Measurements from ENCODE around the gene KRTAP9-8.
"Not testable (repeated sequence)": the region's sequence is repeated elsewhere in the genome, so short reads cannot be mapped to it uniquely, and the experiment has no call there.

KRTAP9-8 gene, protein sequence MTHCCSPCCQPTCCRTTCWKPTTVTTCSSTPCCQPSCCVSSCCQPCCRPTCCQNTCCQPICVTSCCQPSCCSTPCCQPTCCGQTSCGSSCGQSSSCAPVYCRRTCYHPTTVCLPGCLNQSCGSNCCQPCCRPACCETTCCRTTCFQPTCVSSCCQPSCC

DNA sequence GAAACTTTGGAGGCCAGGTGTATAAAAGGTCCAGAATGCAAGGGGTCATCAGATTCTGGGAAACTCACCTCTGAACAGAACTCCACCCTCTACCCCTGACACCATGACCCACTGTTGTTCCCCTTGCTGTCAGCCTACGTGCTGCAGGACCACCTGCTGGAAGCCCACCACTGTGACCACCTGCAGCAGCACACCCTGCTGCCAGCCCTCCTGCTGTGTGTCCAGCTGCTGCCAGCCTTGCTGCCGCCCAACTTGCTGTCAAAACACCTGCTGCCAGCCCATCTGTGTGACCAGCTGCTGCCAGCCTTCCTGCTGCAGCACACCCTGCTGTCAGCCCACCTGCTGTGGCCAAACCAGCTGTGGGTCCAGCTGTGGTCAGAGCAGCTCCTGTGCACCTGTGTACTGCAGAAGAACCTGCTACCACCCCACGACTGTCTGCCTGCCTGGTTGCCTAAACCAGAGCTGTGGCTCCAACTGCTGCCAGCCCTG, at the start of gene KRTAP9-8:
Gene KRTAP9-8 (plus strand): TSS at position 51 of the 489 bp plus-strand sequence. CDS start 53 bp downstream, at position 104.
- DNase-seq (ENCODE audit: low read depth) = not testable (repeated sequence)

DNA sequence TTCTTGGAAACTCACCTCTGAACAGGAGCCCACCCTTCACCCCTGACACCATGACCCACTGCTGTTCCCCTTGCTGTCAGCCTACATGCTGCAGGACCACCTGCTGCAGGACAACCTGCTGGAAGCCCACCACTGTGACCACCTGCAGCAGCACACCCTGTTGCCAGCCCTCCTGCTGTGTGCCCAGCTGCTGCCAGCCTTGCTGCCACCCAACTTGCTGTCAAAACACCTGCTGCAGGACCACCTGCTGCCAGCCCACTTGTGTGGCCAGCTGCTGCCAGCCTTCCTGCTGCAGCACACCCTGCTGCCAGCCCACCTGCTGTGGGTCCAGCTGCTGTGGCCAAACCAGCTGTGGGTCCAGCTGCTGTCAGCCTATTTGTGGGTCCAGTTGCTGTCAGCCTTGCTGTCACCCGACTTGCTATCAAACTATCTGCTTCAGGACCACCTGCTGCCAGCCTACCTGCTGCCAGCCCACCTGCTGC, 47.9 kb upstream of the KRTAP9-8 start, which contains the start of gene KRTAP9-1:
Gene KRTAP9-1 (plus strand): TSS at position 51 of the 482 bp plus-strand sequence. CDS start 0 bp downstream, at position 51.
- not testable (repeated sequence) for DNase-seq (ENCODE audit: low read depth)

DNA sequence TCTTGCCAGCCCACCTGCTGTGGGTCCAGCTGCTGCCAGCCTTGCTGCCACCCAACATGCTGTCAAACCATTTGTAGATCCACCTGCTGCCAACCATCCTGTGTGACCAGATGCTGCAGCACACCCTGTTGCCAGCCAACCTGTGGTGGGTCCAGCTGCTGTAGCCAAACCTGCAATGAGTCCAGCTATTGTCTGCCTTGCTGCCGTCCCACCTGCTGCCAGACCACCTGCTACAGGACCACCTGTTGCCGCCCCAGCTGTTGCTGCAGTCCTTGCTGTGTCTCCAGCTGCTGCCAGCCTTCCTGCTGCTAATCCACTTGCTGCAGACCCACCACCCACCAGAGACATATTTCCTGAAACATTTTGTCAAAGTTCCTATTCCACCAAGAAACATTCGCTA, 47.5 kb upstream of the KRTAP9-8 start:
- DNase-seq (ENCODE audit: low read depth) = no peak

DNA sequence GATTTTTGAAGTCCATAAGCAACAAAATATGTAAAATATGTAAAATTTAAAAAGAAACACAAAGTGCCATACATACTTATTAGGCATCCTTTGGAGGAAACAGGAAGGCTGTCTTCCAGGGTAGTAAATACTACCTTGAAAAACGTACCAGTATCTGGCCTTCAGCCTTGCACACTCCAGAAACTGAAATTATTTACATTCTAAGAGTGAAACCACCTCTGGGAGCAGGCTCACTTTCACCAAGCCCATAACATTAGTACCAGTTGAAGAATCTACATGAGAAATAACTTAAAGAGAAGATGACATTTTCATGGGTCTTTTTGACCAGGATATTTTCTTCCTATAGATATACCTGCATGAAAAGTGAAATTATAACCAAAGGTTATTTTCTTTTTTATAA, 41.7 kb upstream of the KRTAP9-8 start:
- DNase-seq (ENCODE audit: low read depth) = no peak

DNA sequence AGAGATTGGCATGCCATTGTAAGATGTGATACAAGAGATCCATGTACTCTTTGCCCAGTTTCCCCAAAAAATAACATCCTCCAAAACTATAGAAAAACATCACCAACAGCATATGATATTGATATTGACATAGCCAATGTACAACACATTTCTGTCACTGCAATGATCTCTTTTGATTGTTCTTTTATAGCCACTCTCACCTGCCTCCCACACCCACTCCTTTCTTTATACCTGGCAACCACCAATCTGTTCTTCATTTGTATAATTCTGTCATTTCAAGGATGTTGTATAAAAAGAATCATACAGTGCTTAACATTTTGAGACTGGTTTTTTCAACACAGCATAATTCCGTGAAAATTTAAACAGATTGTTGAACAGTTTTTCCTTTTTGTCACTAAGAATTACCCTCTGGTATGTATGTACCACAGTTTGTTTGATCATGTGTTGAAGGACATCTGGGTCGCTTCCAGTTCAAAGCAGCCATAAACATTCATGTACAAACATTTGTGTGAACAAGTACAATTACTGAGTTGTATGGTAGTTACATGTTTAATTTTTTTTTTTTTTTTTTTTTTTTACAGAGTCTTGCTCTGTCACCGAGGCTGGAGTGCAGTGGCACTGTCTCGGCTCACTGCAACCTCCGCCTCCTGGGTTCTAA, 38.2 kb upstream of the KRTAP9-8 start:
- DNase-seq (ENCODE audit: low read depth) = no peak

DNA sequence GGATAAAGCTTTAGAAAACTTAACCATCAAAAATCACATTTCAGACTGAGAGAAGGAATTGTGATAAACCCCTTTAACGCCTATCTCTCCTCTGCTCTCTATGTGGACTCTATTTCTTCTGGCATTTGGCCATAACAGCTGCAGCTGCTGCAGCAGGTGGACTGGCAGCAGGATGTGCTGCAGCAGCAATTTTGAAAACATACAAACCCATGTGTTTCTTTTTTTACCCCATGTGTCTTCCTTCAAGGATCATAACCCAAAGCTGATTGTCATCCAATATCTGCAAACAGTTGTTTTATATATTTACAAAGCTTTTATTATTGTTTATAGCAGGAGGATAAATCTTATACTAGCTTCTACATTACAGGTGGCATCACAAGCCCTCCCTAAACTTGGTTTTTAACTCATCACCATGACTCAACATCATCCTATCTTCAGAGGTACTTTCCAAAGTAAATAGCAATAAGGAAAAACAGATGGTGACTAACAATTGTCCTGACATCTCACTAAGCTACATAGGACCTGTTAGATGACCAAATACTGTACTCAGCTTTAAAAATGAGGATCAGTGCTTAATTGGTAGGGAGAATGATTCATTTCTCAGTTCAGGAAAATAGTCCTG, 25.8 kb upstream of the KRTAP9-8 start:
- no peak for DNase-seq (ENCODE audit: low read depth)

DNA sequence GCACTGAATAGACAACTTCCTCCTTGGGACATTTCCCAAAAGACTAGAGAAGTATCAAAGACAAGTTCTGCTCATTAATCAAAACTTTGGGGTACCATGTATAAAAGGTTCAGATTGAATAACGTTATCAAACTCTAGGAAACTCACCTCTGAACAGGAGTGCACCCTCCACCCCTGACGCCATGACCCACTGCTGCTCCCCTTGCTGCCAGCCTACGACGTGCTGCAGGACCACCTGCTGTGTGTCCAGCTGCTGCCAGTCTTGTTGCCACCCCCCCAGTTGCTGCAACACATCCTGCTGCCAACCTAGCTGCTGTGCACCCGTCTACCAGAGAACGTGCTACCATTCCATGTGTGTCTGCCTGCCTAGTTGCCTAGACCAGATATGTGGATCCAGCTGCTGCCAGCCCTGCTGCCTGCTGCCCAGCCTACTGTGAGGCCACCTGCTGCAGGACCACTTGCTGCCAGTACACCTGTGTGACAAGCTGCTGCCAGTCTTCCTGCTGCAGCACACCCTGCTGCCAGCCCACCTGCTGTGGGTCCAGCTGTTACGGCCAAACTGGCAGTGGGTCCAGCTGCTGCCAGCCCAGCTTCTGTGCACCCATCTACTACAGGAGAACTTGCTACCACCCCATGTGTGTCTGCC, 25.2 kb upstream of the KRTAP9-8 start:
- no peak for DNase-seq (ENCODE audit: low read depth)

DNA sequence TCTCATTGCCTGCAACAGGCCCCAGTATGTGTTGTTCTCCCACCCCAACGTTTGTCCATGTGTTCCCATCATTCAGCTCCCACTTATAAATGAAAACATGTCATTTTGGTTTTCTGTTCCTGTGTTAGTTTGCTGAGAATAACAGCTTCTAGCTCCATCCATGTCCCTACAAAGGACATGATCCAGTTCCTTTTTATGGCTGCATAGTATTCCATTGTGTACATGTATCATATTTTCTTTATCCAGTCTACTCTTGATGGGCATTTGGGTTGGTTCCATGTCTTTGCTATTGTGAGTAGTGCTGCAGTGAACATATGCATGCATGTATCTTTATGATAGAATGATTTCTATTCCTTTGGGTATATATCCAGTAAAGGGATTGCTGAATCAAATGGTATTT, 22.1 kb upstream of the KRTAP9-8 start:
- DNase-seq (ENCODE audit: low read depth) = no peak

DNA sequence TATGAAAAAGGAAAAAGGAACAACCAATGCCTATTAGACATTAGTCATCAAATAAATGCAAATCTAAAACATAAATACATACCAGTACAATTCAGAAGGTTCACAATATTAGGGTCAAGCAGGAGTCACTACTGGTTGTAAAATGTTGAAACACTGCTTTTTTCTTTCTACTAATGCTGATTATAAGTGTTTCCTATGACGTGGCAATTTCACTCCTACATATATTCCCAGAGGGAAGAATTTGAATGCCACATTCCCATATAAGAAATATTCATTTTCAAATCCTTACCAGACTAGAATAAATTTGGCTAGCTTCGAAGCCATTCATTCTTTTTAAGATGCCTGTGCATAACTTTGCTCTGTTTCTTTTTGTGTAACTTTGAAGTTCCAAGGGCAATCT, 14.0 kb upstream of the KRTAP9-8 start:
- no peak for DNase-seq (ENCODE audit: low read depth)

DNA sequence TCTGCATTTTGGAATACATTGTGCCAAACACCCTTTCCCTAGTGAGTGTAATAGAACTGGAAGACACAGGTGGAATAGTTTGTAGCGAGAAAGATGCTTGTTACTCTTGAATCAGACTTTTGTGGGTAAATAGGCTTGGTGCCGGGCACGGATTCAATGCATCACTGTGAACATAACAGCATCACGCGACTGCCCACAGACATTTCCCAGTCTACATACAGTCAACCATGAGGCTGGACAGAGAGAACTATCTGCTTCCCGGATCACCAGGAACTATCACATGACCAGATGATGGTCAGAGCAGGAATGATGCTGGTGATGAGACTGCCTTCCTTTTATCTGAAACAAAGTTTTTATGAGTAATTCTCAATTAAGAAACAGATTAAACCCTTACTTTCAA, 11.7 kb upstream of the KRTAP9-8 start:
- no peak for DNase-seq (ENCODE audit: low read depth)

DNA sequence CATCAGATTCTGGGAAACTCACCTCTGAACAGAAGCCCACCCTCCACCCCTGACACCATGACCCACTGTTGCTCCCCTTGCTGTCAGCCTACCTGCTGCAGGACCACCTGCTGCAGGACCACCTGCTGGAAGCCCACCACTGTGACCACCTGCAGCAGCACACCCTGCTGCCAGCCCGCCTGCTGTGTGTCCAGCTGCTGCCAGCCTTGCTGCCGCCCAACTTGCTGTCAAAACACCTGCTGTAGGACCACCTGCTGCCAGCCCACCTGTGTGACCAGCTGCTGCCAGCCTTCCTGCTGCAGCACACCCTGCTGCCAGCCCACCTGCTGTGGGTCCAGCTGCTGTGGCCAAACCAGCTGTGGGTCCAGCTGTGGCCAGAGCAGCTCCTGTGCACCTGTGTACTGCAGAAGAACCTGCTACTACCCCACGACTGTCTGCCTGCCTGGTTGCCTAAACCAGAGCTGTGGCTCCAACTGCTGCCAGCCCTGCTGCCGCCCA, 11.2 kb upstream of the KRTAP9-8 start, which contains the start of gene KRTAP9-2:
Gene KRTAP9-2 (plus strand): TSS at position 51 of the 498 bp plus-strand sequence. CDS start 7 bp downstream, at position 58.
- DNase-seq (ENCODE audit: low read depth) = not testable (repeated sequence)

DNA sequence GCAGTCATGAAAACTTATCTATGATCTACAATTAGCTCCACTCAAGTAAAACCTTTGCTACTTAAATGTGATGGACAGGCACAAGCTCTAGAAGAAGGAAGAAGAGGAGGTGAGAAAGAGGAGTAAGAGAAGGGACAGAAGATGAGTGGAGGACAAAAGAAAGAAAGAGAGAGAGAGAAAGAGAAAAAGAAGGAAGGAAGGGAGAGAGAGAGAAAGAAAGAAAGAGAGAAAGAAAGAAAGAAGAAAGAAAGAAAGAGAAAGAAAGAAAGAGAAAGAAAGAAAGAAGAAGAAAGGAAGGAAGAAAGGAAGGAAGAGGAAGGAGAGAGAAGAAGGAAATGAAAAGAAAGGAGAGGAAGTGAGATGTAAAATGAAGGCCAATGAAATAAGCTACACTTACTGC, 7.7 kb upstream of the KRTAP9-8 start:
- no peak for DNase-seq (ENCODE audit: low read depth)

DNA sequence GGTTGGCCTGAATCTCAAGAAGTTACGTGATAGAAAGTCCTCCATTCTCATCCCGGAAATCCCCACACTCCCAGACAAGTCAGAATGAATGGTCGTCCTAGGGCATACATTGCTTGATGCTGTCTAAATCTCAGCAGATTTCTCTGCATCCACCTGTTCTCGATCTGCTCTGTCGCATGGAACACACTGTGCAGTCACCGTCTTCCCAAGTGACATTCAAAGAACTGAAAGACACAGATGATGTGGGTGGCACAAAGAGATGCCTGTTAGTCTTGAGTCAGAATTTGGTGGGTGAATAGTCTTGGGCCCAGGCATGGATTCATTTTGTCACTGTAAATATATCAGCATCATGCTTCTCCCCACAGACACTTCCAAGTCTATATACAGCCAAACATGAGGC, 6.1 kb upstream of the KRTAP9-8 start:
- DNase-seq (ENCODE audit: low read depth) = no peak

DNA sequence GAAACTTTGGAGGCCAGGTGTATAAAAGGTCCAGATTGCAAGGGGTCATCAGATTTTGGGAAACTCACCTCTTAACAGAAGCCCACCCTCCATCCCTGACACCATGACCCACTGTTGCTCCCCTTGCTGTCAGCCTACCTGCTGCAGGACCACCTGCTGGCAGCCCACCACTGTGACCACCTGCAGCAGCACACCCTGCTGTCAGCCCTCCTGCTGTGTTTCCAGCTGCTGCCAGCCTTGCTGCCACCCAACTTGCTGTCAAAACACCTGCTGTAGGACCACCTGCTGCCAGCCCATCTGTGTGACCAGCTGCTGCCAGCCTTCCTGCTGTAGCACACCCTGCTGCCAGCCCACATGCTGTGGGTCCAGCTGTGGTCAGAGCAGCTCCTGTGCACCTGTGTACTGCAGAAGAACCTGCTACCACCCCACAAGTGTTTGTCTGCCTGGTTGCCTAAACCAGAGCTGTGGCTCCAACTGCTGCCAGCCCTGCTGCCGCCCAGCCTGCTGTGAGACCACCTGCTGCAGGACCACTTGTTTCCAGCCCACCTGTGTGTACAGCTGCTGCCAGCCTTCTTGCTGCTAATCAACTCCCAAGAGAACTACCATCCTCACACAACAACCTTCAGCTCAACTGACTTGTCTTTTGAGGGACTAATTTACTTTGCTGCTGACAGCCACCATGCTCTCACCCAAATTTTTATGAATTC, 5.2 kb upstream of the KRTAP9-8 start, which contains the start of gene KRTAP9-3:
Gene KRTAP9-3 (plus strand): TSS at position 51 of the 707 bp plus-strand sequence. CDS start 53 bp downstream, at position 104.
- DNase-seq (ENCODE audit: low read depth) = not testable (repeated sequence)

DNA sequence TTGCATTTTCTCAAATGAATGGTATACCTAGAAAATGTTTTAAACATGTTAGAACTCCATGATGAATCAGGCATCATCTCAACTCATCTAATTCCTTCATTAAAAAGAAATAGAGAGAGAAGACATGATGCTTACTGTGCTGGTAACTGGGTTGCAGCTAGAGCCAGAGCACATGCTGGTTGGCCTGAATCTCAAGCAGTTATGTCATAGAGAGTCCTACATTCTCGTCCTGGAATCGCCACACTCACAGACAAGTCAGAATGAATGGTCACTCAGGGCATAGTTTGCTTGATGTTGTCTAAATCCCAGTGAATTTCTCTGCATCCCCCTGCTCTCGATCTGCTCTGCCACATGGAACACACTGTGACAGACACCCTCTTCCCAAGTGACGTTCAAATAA, 683 bp upstream of the KRTAP9-8 start:
- DNase-seq (ENCODE audit: low read depth) = not testable (repeated sequence)

DNA sequence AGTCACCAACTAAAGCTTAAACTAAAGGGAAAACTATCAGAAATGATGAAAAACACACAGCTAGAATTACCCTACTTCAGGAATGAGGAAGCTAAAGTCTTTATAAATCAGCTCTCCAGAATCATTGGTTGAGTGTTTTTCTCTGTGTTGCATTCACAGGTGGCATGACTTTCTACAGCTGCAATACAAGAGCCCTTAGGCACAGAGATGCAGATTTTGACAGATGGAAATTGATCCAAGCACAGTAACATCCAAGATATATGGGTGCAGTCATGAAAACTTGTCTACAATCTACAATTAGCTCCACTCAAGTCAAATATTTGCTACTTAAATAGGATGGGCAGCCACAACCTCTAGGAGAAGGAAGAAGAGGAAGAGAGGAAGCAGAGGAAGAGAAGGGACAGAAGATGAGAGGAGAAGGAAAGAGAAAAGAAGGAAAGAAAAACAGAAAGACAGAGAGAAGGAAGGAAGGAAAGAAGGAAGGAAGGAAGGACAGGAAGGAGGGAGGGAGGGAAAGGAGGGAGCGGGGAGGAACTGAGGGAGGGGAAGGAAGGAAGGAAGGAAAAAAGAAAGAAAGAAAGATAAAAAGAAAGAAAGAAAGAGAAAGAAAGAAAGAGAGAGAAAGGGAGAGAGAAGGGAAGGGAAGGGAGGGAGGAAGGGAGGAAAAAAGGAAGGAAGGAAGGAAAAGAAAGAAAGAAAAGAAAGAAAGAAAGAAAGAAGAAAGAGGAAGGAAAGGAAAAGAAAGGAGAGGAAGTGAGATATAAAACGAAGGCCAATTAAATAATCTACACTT, 9.4 kb downstream of the KRTAP9-8 start:
- not testable (repeated sequence) for DNase-seq (ENCODE audit: low read depth)

DNA sequence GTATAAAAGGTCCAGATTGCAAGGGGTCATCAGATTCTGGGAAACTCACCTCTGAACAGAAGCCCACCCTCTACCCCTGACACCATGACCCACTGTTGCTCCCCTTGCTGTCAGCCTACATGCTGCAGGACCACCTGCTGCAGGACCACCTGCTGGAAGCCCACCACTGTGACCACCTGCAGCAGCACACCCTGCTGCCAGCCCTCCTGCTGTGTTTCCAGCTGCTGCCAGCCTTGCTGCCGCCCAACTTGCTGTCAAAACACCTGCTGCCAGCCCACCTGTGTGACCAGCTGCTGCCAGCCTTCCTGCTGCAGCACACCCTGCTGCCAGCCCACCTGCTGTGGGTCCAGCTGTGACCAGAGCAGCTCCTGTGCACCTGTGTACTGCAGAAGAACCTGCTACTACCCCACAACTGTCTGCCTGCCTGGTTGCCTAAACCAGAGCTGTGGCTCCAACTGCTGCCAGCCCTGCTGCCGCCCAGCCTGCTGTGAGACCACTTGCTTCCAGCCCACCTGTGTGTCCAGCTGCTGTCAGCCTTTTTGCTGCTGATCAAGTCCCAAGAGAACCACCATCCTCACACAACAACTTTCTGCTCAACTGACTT, 11.9 kb downstream of the KRTAP9-8 start, which contains the start of gene KRTAP9-4:
Gene KRTAP9-4 (plus strand): TSS at position 51 of the 604 bp plus-strand sequence. CDS start 34 bp downstream, at position 85.
- DNase-seq (ENCODE audit: low read depth) = not testable (repeated sequence)

DNA sequence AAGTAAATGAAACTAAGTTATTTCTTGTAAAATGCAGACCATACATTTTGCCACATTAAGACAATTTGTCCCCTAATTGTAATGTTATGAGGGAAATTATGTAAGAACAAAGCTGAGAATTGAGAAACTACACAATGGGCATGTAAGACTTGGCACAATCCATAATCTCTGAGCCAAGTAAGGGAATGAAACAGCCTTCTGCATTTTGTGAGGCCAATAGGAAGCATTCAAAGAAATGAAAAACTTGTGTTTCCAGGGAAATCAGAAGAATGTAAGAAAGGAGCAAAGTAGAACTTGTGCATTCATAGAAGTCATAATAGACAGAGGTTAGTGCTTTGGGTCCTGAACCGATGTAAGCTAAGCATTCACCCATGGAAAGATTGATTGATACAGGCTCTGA, 13.5 kb downstream of the KRTAP9-8 start:
- no peak for DNase-seq (ENCODE audit: low read depth)

DNA sequence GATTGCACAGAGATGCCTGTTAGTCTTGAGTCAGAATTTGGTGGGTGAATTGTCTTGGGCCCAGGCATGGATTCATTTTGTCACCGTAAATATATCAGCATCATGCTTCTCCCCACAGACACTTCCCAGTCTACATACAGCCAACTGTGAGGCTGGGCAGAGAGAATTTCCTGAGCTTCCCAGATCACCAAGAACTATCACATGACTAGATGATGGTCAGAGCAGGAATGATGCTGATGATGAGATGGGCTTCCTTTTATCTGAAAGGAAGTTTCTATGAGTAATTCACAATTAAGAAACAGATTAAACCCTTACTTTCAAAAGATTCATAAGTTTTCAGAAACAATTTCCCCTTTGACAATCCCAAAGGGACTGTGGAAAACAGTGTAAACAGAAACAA, 17.1 kb downstream of the KRTAP9-8 start:
- no peak for DNase-seq (ENCODE audit: low read depth)

Data from activated T-cell treated with anti-CD3 and anti-CD28 coated beads for 1 hour (primary cell).